ENCODE measurements around the gene RGS6.

RGS6 gene

GRCh38 chr14:72607386-72608130 is 675.3 kb downstream of the RGS6 start:
- no peak overlapping the region for H3K27ac ChIP-seq
- H3K4me3 ChIP-seq: no peak overlapping the region

GRCh38 chr14:72608391-72609204 is 676.4 kb downstream of the RGS6 start:
- Histone ChIP-seq H3K27ac (no peak overlapping the region), H3K4me3 (no peak overlapping the region)

- Histone ChIP-seq H3K27ac (no peak overlapping the region), H3K4me3 (no peak overlapping the region)
Observed at GRCh38 chr14:72609205-72609916, 677.1 kb downstream of the RGS6 start.

- Histone ChIP-seq H3K27ac (no peak overlapping the region), H3K4me3 (no peak overlapping the region)
Observed at GRCh38 chr14:72610096-72610830, 678.0 kb downstream of the RGS6 start.

- no peak overlapping the region for H3K27ac ChIP-seq
- no peak overlapping the region for H3K4me3 ChIP-seq
Observed at GRCh38 chr14:72610831-72611200, 678.6 kb downstream of the RGS6 start.

GRCh38 chr14:72611506-72611905 is 679.3 kb downstream of the RGS6 start:
- Histone ChIP-seq H3K4me3 (no peak overlapping the region), H3K27ac (no peak overlapping the region)

GRCh38 chr14:72612041-72612440 is 679.8 kb downstream of the RGS6 start:
- no peak overlapping the region for H3K27ac ChIP-seq
- H3K4me3 ChIP-seq: no peak overlapping the region

- Histone ChIP-seq H3K27ac (peak overlapping the region in 1 of 21 experiments; percentile 21), H3K4me3 (no peak overlapping the region)
Observed at GRCh38 chr14:72613231-72613974, 681.2 kb downstream of the RGS6 start.

GRCh38 chr14:72613975-72614319 is 681.7 kb downstream of the RGS6 start:
- peak overlapping the region in 1 of 21 experiments; percentile 14 for H3K27ac ChIP-seq
- no peak overlapping the region for H3K4me3 ChIP-seq

- Histone ChIP-seq H3K27ac (peak overlapping the region in 1 of 21 experiments; percentile 14), H3K4me3 (no peak overlapping the region)
Observed at GRCh38 chr14:72614365-72614764, 682.1 kb downstream of the RGS6 start.

- no peak overlapping the region for H3K4me3 ChIP-seq
- H3K27ac ChIP-seq: peak overlapping the region in 7 of 21 experiments; percentile 10 to 69 (median 46)
Observed at GRCh38 chr14:72614891-72615415, 682.7 kb downstream of the RGS6 start.

- H3K4me3 ChIP-seq: no peak overlapping the region
- H3K27ac ChIP-seq: peak overlapping the region in 5 of 21 experiments; percentile 10 to 69 (median 51)
Observed at GRCh38 chr14:72615451-72616121, 683.4 kb downstream of the RGS6 start.
